ENCODE data around the gene SORBS1.

- TF ChIP-seq CTCF (IDR thresholded peaks at IDR 0.05; ENCODE audit: low read depth, low read length, missing input control) (no peak), EGR1 (IDR thresholded peaks at IDR 0.05; ENCODE audit: low read depth in 2 of 2) (no peak), RAD21 (IDR thresholded peaks at IDR 0.05) (no peak), TAF1 (conservative IDR thresholded peaks at IDR 0.05) (no peak), YY1 (IDR thresholded peaks at IDR 0.05) (no peak), GABPA (IDR thresholded peaks at IDR 0.05 in 1 of 2, conservative IDR thresholded peaks at IDR 0.05 in 1 of 2) (no peak), JUND (IDR thresholded peaks at IDR 0.05) (no peak), MAX (IDR thresholded peaks at IDR 0.05) (no peak), ATF3 (IDR thresholded peaks at IDR 0.05) (no peak), FOXA1 (IDR thresholded peaks at IDR 0.05) (no peak), SP1 (IDR thresholded peaks at IDR 0.05) (no peak), NR2F2 (IDR thresholded peaks at IDR 0.05) (no peak)
- TF ChIP-seq, protein P1, sequence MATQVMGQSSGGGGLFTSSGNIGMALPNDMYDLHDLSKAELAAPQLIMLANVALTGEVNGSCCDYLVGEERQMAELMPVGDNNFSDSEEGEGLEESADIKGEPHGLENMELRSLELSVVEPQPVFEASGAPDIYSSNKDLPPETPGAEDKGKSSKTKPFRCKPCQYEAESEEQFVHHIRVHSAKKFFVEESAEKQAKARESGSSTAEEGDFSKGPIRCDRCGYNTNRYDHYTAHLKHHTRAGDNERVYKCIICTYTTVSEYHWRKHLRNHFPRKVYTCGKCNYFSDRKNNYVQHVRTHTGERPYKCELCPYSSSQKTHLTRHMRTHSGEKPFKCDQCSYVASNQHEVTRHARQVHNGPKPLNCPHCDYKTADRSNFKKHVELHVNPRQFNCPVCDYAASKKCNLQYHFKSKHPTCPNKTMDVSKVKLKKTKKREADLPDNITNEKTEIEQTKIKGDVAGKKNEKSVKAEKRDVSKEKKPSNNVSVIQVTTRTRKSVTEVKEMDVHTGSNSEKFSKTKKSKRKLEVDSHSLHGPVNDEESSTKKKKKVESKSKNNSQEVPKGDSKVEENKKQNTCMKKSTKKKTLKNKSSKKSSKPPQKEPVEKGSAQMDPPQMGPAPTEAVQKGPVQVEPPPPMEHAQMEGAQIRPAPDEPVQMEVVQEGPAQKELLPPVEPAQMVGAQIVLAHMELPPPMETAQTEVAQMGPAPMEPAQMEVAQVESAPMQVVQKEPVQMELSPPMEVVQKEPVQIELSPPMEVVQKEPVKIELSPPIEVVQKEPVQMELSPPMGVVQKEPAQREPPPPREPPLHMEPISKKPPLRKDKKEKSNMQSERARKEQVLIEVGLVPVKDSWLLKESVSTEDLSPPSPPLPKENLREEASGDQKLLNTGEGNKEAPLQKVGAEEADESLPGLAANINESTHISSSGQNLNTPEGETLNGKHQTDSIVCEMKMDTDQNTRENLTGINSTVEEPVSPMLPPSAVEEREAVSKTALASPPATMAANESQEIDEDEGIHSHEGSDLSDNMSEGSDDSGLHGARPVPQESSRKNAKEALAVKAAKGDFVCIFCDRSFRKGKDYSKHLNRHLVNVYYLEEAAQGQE (IDR thresholded peaks at IDR 0.05) = no peak
- TF ChIP-seq, protein P2, sequence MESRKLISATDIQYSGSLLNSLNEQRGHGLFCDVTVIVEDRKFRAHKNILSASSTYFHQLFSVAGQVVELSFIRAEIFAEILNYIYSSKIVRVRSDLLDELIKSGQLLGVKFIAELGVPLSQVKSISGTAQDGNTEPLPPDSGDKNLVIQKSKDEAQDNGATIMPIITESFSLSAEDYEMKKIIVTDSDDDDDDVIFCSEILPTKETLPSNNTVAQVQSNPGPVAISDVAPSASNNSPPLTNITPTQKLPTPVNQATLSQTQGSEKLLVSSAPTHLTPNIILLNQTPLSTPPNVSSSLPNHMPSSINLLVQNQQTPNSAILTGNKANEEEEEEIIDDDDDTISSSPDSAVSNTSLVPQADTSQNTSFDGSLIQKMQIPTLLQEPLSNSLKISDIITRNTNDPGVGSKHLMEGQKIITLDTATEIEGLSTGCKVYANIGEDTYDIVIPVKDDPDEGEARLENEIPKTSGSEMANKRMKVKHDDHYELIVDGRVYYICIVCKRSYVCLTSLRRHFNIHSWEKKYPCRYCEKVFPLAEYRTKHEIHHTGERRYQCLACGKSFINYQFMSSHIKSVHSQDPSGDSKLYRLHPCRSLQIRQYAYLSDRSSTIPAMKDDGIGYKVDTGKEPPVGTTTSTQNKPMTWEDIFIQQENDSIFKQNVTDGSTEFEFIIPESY (IDR thresholded peaks at IDR 0.05) = no peak
Observed at GRCh38 chr10:95573527-95573926, 12.4 kb upstream of the SORBS1 start.

Measured in liver (tissue), 3 donors.